GM13977 (cell line): ENCODE measurements around the gene SLC30A10.
"Not testable (repeated sequence)": the region's sequence is repeated elsewhere in the genome, so short reads cannot be mapped to it uniquely, and the experiment has no call there.

Source experiments
- DNase-seq: peaks from one replicate; pipeline ENCODE4 v3.0.0; 2012; ENCODE audit warnings: low spot score
- CTCF ChIP-seq: IDR thresholded peaks from 2 replicates; pipeline ENCODE4 v1.5.1; 2012; ENCODE audit warnings: mild to moderate bottlenecking, control low read depth; ENCODE audit not compliant: insufficient read depth; ENCODE audit errors: extremely low read depth, missing control alignments
- in situ Hi-C: fragments of 300-500 bp; cut with MboI; formaldehyde crosslinking; loops from one replicate; pipeline ENCODE4 v1.12.0; 2022; ENCODE audit warnings: low sequenced_read_pairs, low pct_unique_long_range_greater_than_20kb, mixed read lengths, inconsistent platforms; ENCODE audit not compliant: unreplicated experiment

SLC30A10 gene

GRCh38 chr1:219961684-219962083 lies 33.3 kb upstream of the SLC30A10 start:
- in situ Hi-C loops: no loop called here
- TF ChIP-seq CTCF: no peak
- no peak for DNase-seq

GRCh38 chr1:219959540-219960203 lies 31.3 kb upstream of the SLC30A10 start:
- TF ChIP-seq CTCF: no peak
- in situ Hi-C loops: no loop called here
- DNase-seq: no peak

GRCh38 chr1:219958875-219959417 lies 30.6 kb upstream of the SLC30A10 start:
- in situ Hi-C loops: no loop called here
- DNase-seq: no peak
- no peak for TF ChIP-seq CTCF

GRCh38 chr1:219954736-219955421 lies 26.5 kb upstream of the SLC30A10 start:
- in situ Hi-C loops: no loop called here

GRCh38 chr1:219954052-219954451 lies 25.7 kb upstream of the SLC30A10 start:
- DNase-seq: no peak
- no peak for TF ChIP-seq CTCF
- in situ Hi-C loops: no loop called here

More at GRCh38 chr1:219954736-219955421, 26.5 kb upstream of the SLC30A10 start:
- TF ChIP-seq CTCF: no peak
- no peak for DNase-seq

GRCh38 chr1:219952361-219952760 lies 24.0 kb upstream of the SLC30A10 start:
- no peak for DNase-seq
- TF ChIP-seq CTCF: no peak
- in situ Hi-C loops: no loop called here

GRCh38 chr1:219949227-219949626 lies 20.9 kb upstream of the SLC30A10 start:
- in situ Hi-C loops, DNase-seq: not testable (repeated sequence)

- DNase-seq, in situ Hi-C loops: not testable (repeated sequence)
These were observed 20.4 kb upstream of the SLC30A10 start for GRCh38 chr1:219948766-219949165.
